Activated naive CD8-positive, alpha-beta T cell treated with anti-CD3 and anti-CD28 coated beads, Interleukin-2, amount 50 U/mL, for 24 hours (primary cell): ENCODE results near the gene PTPRO.

Experiments
- ATAC-seq: fragments of 150-1000 bp; cut with Tn5 transposase; one replicate; pipeline ENCODE4 v1.10.0; 2021
- DNase-seq: peaks from one replicate; pipeline ENCODE4 v3.0.0; 2021
- H3K27ac Mint-ChIP-seq: one replicate; pipeline ENCODE4 v1.8.0; 2021; ENCODE audit warnings: mild to moderate bottlenecking, mixed read lengths
- H3K27me3 Mint-ChIP-seq: one replicate; pipeline ENCODE4 v1.8.0; 2021; ENCODE audit warnings: mixed read lengths
- H3K36me3 Mint-ChIP-seq: one replicate; pipeline ENCODE4 v1.8.0; 2021; ENCODE audit warnings: low read depth, mixed read lengths
- H3K4me1 Mint-ChIP-seq: one replicate; pipeline ENCODE4 v1.8.0; 2021; ENCODE audit warnings: mixed read lengths
- H3K4me3 Mint-ChIP-seq: one replicate; pipeline ENCODE4 v1.8.0; 2021; ENCODE audit warnings: mild to moderate bottlenecking, moderate library complexity, mixed read lengths
- H3K9me3 Mint-ChIP-seq: one replicate; pipeline ENCODE4 v1.8.0; 2021; ENCODE audit warnings: mixed read lengths

Gene PTPRO

DNA sequence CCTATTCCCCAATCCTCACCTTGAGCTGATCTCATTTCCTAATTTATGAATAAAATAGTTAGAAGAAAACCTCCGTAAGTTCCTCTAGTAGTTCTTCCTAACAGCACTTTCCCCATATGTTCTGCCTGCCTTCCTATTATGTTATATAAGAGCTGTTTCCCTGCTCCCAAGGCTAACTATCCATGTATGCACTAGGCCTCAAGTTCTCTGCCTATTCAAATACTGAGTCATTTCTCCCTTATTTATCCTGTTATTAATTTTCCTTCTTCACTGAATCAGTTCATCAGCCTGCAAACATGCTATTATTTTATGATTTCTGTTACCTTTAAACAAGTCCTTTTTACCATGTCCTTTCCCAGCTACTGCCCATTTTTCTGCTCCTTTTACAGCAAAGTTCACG is 302.8 kb downstream of the PTPRO start:
- Mint-ChIP-seq H3K4me1 (no peaks in the 10 kb centered on the region), H3K27me3 (no peaks in the 10 kb centered on the region), H3K27ac (no peak overlapping the region), H3K4me3 (no peak overlapping the region), H3K36me3 (no peaks in the 10 kb centered on the region), H3K9me3 (no peaks in the 10 kb centered on the region)
- DNase-seq (no peak), ATAC-seq (no peak)

DNA sequence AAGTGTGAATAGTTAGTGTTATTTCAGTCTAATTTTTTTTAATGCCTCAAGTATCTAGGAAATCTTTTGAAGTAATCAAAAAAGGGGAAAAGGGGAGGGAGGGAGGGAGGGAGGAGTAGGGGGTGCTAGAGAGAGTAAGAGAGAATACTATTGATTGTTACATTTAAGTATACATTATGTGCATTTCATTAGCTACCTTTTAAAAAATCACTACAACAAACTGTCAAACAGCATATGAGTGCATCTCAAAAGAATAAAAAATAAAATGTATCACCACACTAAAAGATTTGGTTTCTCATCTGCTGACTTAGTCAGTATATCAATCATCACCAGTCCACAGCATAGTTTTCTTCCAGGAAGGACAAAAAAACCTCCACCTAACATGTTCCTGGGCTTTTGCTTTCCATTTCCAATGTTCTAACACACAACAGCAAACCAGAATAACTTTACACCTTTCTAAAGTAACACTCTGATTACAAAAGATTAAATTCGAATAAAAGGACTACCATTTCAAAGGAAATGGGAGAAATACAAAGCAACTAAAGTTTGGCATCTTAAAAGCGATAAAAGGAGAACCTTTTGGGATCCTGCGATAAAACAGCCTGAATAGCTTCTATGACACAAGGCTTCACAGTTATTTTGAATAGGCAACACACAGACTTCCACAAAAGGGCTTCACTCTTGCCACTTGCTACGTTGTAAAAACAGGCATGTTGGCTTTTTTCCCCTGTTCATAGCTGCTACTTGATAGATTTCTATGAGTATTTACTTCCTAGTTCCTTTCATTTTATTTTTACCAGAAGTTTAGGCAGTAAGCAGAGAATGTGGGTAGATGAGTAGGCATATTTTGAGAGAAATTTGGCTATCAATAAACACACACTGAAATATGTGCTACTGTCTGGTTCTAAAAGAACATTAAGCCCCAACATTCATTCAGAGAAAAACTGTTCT is 306.0 kb downstream of the PTPRO start:
- H3K4me1 Mint-ChIP-seq = no peaks in the 10 kb centered on the region
- H3K27me3 Mint-ChIP-seq = no peaks in the 10 kb centered on the region
- H3K36me3 Mint-ChIP-seq = no peaks in the 10 kb centered on the region
- DNase-seq (no peak), ATAC-seq (no peak)
- H3K4me3 Mint-ChIP-seq = no peak overlapping the region
- no peak overlapping the region for H3K27ac Mint-ChIP-seq
- H3K9me3 Mint-ChIP-seq = no peaks in the 10 kb centered on the region

DNA sequence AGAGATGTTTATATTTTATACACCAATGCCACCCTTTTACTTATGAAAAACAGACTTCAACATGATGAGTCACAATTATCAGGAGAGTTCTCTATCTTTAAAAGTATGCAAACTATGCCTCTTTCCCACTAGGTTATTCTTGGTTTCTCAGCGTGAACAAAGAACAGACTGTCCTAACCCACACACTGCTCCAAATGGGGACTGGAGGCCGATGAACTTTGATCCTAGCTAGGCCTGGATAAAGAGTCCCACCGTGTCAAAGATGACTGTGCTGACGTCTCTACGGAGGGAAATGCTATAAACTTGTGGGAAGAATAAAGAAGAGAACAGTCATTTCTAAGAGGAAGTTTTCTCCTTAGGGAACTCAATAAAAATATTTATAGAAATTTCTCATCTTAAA is 306.8 kb downstream of the PTPRO start:
- no peak overlapping the region for H3K27ac Mint-ChIP-seq
- ATAC-seq (no peak), DNase-seq (no peak)
- H3K4me3 Mint-ChIP-seq = no peak overlapping the region
- no peaks in the 10 kb centered on the region for H3K9me3 Mint-ChIP-seq
- no peaks in the 10 kb centered on the region for H3K27me3 Mint-ChIP-seq
- no peaks in the 10 kb centered on the region for H3K36me3 Mint-ChIP-seq
- no peaks in the 10 kb centered on the region for H3K4me1 Mint-ChIP-seq

DNA sequence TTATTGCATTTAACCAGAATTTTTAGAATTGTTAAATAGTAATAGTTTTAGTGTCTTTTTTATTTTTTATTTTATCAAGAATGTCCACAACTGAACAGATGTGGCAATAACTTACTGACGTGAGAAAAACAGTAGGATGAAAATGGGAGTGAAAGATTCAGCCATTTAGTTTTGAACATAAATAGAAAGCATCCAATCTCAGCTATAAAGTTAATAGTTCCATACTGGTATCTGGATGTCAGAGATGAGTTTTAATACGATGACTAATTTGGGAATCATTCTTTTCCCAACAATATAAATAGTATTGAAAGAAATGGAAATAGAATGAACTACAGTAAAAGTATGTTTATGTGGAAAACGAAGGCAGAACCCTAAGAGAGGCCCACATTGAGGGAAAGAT is 307.5 kb downstream of the PTPRO start:
- no peak for ATAC-seq
- Mint-ChIP-seq H3K9me3 (no peaks in the 10 kb centered on the region), H3K27ac (no peak overlapping the region), H3K36me3 (no peaks in the 10 kb centered on the region), H3K4me3 (no peak overlapping the region), H3K4me1 (no peaks in the 10 kb centered on the region), H3K27me3 (no peaks in the 10 kb centered on the region)
- no peak for DNase-seq

DNA sequence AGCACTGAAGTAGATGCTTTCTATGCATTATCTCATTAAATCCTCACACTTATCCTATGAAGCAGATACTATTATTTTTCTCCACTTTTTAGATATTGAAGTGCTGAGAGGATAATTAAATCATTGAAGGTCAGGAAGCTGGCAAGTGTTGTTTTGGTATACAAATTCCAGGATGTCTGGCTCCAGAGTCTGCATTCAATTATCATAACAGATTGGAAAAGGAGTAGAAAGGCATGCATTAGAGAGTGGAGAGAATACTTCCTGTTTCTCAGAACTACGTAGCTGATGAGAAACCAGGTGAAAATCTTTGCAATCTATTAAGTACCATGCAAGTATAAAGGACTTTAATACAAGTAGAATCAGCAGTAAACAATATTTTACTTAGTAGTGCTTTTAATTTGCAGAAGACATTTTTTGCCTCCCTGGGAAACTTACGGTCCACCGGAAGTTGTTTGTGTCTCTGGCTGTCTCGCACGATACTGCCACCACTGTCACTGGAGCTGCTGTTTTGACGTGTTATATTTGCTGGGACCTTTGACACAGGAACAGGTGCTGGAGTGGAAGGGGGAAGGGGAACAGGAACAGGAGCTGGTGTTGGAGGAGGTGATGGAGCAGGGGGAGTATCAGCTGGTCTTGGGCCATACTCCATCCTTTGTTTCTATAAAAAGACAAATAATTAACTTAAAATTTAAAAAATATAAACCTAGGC is 308.9 kb downstream of the PTPRO start:
- no peaks in the 10 kb centered on the region for H3K4me1 Mint-ChIP-seq
- no peak for ATAC-seq

GRCh38 chr12:15632708-15633107 is 310.4 kb downstream of the PTPRO start:
- no peaks in the 10 kb centered on the region for H3K4me1 Mint-ChIP-seq
- no peak for DNase-seq
- H3K27ac Mint-ChIP-seq = no peak overlapping the region
- H3K4me3 Mint-ChIP-seq = no peak overlapping the region
- no peaks in the 10 kb centered on the region for H3K27me3 Mint-ChIP-seq
- no peaks in the 10 kb centered on the region for H3K9me3 Mint-ChIP-seq
- no peak for ATAC-seq
- no peaks in the 10 kb centered on the region for H3K36me3 Mint-ChIP-seq

More for the DNA sequence above, 308.9 kb downstream of the PTPRO start:
- no peaks in the 10 kb centered on the region for H3K27me3 Mint-ChIP-seq
- H3K4me3 Mint-ChIP-seq = no peak overlapping the region
- H3K27ac Mint-ChIP-seq = no peak overlapping the region
- no peaks in the 10 kb centered on the region for H3K36me3 Mint-ChIP-seq
- H3K9me3 Mint-ChIP-seq = no peaks in the 10 kb centered on the region
- no peak for DNase-seq

DNA sequence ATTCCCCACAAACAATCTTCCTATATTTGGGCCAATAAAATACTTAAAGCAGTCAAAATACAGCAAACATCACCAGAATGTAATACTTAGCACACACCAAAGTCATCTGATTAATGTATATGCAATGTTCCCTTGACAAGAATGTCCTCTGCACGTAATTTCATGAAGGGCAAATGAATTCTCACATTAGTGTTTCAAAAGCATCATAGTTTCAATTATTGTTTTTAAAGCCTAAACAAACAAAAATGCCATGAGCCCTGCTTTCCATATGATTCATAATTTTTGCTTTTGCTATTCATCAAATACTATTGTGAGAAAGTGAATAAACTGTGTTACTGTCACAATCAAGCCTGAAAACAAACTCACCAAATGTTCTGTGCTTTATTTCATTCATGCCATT is 310.9 kb downstream of the PTPRO start:
- H3K4me3 Mint-ChIP-seq = no peak overlapping the region
- H3K4me1 Mint-ChIP-seq = no peaks in the 10 kb centered on the region
- no peak for DNase-seq
- no peaks in the 10 kb centered on the region for H3K27me3 Mint-ChIP-seq
- H3K27ac Mint-ChIP-seq = no peak overlapping the region
- H3K36me3 Mint-ChIP-seq = no peaks in the 10 kb centered on the region
- no peak for ATAC-seq
- H3K9me3 Mint-ChIP-seq = no peaks in the 10 kb centered on the region

GRCh38 chr12:15634010-15634683 is 311.8 kb downstream of the PTPRO start:
- H3K36me3 Mint-ChIP-seq = no peaks in the 10 kb centered on the region
- ATAC-seq = no peak
- DNase-seq = no peak

GRCh38 chr12:15636060-15636890 is 314.0 kb downstream of the PTPRO start:
- Mint-ChIP-seq H3K9me3 (no peaks in the 10 kb centered on the region), H3K4me1 (no peaks in the 10 kb centered on the region), H3K27me3 (no peaks in the 10 kb centered on the region), H3K27ac (no peak overlapping the region), H3K4me3 (no peak overlapping the region), H3K36me3 (no peaks in the 10 kb centered on the region)
- ATAC-seq (no peak), DNase-seq (no peak)

More at GRCh38 chr12:15634010-15634683, 311.8 kb downstream of the PTPRO start:
- H3K27me3 Mint-ChIP-seq = no peaks in the 10 kb centered on the region
- H3K4me1 Mint-ChIP-seq = no peaks in the 10 kb centered on the region
- H3K4me3 Mint-ChIP-seq = no peak overlapping the region
- no peak overlapping the region for H3K27ac Mint-ChIP-seq
- H3K9me3 Mint-ChIP-seq = no peaks in the 10 kb centered on the region

- DNase-seq (no peak), ATAC-seq (no peak)
- H3K36me3 Mint-ChIP-seq = no peaks in the 10 kb centered on the region
- H3K27ac Mint-ChIP-seq = no peak overlapping the region
- H3K9me3 Mint-ChIP-seq = no peaks in the 10 kb centered on the region
- H3K4me1 Mint-ChIP-seq = no peaks in the 10 kb centered on the region
- no peak overlapping the region for H3K4me3 Mint-ChIP-seq
- no peaks in the 10 kb centered on the region for H3K27me3 Mint-ChIP-seq
These were observed 315.9 kb downstream of the PTPRO start for GRCh38 chr12:15638231-15638630.

GRCh38 chr12:15644700-15645099 is 322.4 kb downstream of the PTPRO start:
- no peak for ATAC-seq
- Mint-ChIP-seq H3K27me3 (no peaks in the 10 kb centered on the region), H3K4me3 (no peak overlapping the region), H3K36me3 (no peaks in the 10 kb centered on the region), H3K9me3 (no peaks in the 10 kb centered on the region), H3K27ac (no peak overlapping the region), H3K4me1 (no peaks in the 10 kb centered on the region)
- DNase-seq = no peak

DNA sequence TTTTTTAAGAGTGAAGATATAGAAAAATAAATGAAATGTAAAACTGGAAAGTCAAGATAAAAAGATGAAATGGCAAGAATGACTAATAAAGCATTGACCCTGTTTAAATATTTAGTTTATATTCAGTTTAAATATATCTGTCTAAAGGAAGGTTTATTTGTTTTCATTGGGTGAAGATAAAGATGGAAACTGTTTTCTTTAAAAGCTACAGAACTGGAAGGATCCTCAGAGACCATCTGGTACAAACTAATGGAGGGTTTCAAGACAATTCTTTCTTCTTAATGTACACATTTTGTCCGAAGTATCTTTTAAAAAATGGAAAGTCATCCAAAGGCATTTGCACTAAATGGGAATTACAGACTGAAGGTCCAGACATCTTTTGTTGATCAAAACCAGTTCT is 324.3 kb downstream of the PTPRO start:
- H3K4me1 Mint-ChIP-seq = no peaks in the 10 kb centered on the region
- H3K9me3 Mint-ChIP-seq = no peaks in the 10 kb centered on the region
- H3K27me3 Mint-ChIP-seq = no peaks in the 10 kb centered on the region
- H3K27ac Mint-ChIP-seq = no peak overlapping the region
- H3K36me3 Mint-ChIP-seq = no peaks in the 10 kb centered on the region
- DNase-seq (no peak), ATAC-seq (no peak)
- no peak overlapping the region for H3K4me3 Mint-ChIP-seq
